SK-N-SH (cell line): ENCODE data around the gene CHD8.

Source experiments
- EP300 ChIP-seq, 2 experiments: IDR thresholded peaks; 2 replicates each; pipeline versions ENCODE4 v1.4.0 to v1.6.1; 2012; ENCODE audit warnings: borderline replicate concordance in 1 of 2, low read depth in 1 of 2, low read length in 1 of 2
- MEF2A ChIP-seq: IDR thresholded peaks from 2 replicates; pipeline ENCODE4 v1.4.0; 2012; ENCODE audit warnings: low read depth, borderline replicate concordance
- RXRA ChIP-seq: IDR thresholded peaks from 2 replicates; pipeline ENCODE4 v1.4.0; 2012; ENCODE audit warnings: low read depth, mild to moderate bottlenecking, borderline replicate concordance
- SIN3A ChIP-seq: IDR thresholded peaks from 2 replicates; pipeline ENCODE4 v1.6.1; 2012; ENCODE audit warnings: low read depth, mild to moderate bottlenecking, low read length, moderate library complexity, borderline replicate concordance
- SMC3 ChIP-seq: IDR thresholded peaks from 2 replicates; pipeline ENCODE4 v1.6.1; 2012; ENCODE audit warnings: low read depth, low read length, improper control_type of control experiment
- YY1 ChIP-seq: IDR thresholded peaks from 2 replicates; pipeline ENCODE4 v1.4.0; 2012; ENCODE audit warnings: low read depth, mild to moderate bottlenecking
- TF ChIP-seq, protein P1 (sequence below): IDR thresholded peaks from 2 replicates; pipeline ENCODE4; 2012
- TF ChIP-seq, protein P2 (sequence below): fragments of 200-600 bp; sonication (generic); IDR thresholded peaks from 2 replicates; pipeline ENCODE4 v1.6.1; 2017; ENCODE audit warnings: antibody characterized with exemption, mild to moderate bottlenecking, moderate library complexity

DNA sequence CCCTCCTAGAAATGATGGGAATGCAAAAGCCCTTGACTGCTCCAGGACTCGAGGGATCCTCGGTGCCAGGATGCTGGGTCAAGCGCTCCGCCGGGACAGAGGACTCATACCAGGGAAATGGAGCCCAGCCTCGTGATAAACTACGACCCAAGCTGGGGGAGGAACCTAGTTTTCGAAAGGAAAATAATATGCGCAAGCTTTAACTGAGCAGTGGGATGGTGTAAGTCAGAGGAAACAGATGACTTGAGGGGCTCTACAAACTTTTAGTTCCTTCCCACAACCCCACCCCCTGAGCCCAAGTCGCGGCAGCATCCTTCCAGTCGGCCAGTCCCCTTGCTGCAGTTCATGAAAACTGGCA, 71.5 kb downstream of the CHD8 start:
- TF ChIP-seq MEF2A, result no peak
- TF ChIP-seq YY1, result no peak
- no peak for TF ChIP-seq SMC3
- no peak for TF ChIP-seq RXRA
- TF ChIP-seq, protein P1, sequence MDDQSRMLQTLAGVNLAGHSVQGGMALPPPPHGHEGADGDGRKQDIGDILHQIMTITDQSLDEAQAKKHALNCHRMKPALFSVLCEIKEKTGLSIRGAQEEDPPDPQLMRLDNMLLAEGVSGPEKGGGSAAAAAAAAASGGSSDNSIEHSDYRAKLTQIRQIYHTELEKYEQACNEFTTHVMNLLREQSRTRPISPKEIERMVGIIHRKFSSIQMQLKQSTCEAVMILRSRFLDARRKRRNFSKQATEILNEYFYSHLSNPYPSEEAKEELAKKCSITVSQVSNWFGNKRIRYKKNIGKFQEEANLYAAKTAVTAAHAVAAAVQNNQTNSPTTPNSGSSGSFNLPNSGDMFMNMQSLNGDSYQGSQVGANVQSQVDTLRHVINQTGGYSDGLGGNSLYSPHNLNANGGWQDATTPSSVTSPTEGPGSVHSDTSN, result no peak
- TF ChIP-seq EP300 (IDR thresholded peaks at IDR 0.05; ENCODE audit: borderline replicate concordance in 1 of 2, low read depth in 1 of 2, low read length in 1 of 2), result no peak
- TF ChIP-seq, protein P2, sequence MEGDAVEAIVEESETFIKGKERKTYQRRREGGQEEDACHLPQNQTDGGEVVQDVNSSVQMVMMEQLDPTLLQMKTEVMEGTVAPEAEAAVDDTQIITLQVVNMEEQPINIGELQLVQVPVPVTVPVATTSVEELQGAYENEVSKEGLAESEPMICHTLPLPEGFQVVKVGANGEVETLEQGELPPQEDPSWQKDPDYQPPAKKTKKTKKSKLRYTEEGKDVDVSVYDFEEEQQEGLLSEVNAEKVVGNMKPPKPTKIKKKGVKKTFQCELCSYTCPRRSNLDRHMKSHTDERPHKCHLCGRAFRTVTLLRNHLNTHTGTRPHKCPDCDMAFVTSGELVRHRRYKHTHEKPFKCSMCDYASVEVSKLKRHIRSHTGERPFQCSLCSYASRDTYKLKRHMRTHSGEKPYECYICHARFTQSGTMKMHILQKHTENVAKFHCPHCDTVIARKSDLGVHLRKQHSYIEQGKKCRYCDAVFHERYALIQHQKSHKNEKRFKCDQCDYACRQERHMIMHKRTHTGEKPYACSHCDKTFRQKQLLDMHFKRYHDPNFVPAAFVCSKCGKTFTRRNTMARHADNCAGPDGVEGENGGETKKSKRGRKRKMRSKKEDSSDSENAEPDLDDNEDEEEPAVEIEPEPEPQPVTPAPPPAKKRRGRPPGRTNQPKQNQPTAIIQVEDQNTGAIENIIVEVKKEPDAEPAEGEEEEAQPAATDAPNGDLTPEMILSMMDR, result no peak
- no peak for TF ChIP-seq SIN3A
